Tibial artery (tissue), 4 donors: ENCODE measurements around the gene KRT37.
"Not testable (repeated sequence)": the region's sequence is repeated elsewhere in the genome, so short reads cannot be mapped to it uniquely, and the experiment has no call there.

Experiments used
- DNase-seq, 2 donors: peaks; one replicate each; pipeline ENCODE4 v3.0.0-alpha.2; 2019
- H3K27ac ChIP-seq, 2 donors: fragments of 200-600 bp; sonication (generic) in 1 of 2; 1 replicate in 1 of 2; 2 replicates in 1 of 2; pipeline ENCODE4 v1.5.1; 2018 to 2019; ENCODE audit warnings: mild to moderate bottlenecking in 1 of 2
- H3K27me3 ChIP-seq, 2 donors: fragments of 200-600 bp; sonication (generic) in 1 of 2; one replicate each; pipeline versions ENCODE4 v1.5.1 to v1.6.0; 2016 to 2019
- H3K36me3 ChIP-seq, 3 donors: fragments of 200-600 bp; sonication (generic) in 2 of 3; one replicate each; pipeline ENCODE4 v1.5.1; 2016 to 2019; ENCODE audit warnings: mild to moderate bottlenecking in 2 of 3
- H3K4me1 ChIP-seq, 4 donors: fragments of 200-600 bp; sonication (generic) in 2 of 4; 1 replicate in 3 of 4; 2 replicates in 1 of 4; pipeline ENCODE4 v1.5.1; 2016 to 2019
- H3K4me3 ChIP-seq, 2 donors: fragments of 200-600 bp; sonication (generic) in 1 of 2; 1 replicate in 1 of 2; 2 replicates in 1 of 2; pipeline ENCODE4 v1.5.1; 2018 to 2019; ENCODE audit warnings: mild to moderate bottlenecking in 2 of 2
- H3K9me3 ChIP-seq, 3 donors: fragments of 200-600 bp; sonication (generic) in 1 of 3; one replicate each; pipeline ENCODE4 v1.5.1; 2016 to 2019
- CTCF ChIP-seq, 2 experiments: fragments of 200-600 bp in 1 of 2; fragments of 450-650 bp in 1 of 2; IDR thresholded peaks; one replicate each; pipeline ENCODE4 v1.5.1; 2017 to 2019; ENCODE audit warnings: antibody characterized with exemption in 2 of 2, mild to moderate bottlenecking in 1 of 2, moderate library complexity in 1 of 2
- intact Hi-C: fragments of 100-400 bp; cut with DNase I; formaldehyde crosslinking; loops from one replicate; pipeline ENCODE4 v1.15.0; 2023; ENCODE audit warnings: low total_unique reads

KRT37 gene

GRCh38 chr17:41383690-41384089 is 40.7 kb downstream of the KRT37 start:
- no peak for TF ChIP-seq CTCF (IDR thresholded peaks at IDR 0.05)
- H3K4me1 ChIP-seq, result no peaks in the 10 kb centered on the region
- H3K4me3 ChIP-seq, result no peak overlapping the region
- no peak for DNase-seq
- peaks cover 0 to 8% of the 10 kb centered on the region in 2 donors for H3K27me3 ChIP-seq
- intact Hi-C loops, result no loop called here
- no peaks in the 10 kb centered on the region for H3K36me3 ChIP-seq
- peaks cover 3 to 17% (median 8%) of the 10 kb centered on the region in 3 donors for H3K9me3 ChIP-seq
- no peak overlapping the region for H3K27ac ChIP-seq

GRCh38 chr17:41382394-41382793 is 42.0 kb downstream of the KRT37 start:
- TF ChIP-seq CTCF (IDR thresholded peaks at IDR 0.05), result no peak
- no peak overlapping the region for H3K27ac ChIP-seq

GRCh38 chr17:41381943-41382342 is 42.4 kb downstream of the KRT37 start, which contains the start of gene KRT34:
Gene KRT34 (minus strand): TSS chr17:41382306. CDS start chr17:41382246, 60 bp downstream.
- H3K9me3 ChIP-seq, H3K4me1 ChIP-seq, H3K4me3 ChIP-seq, H3K27ac ChIP-seq, H3K27me3 ChIP-seq, DNase-seq, H3K36me3 ChIP-seq, intact Hi-C loops: not testable (repeated sequence)

More at GRCh38 chr17:41382394-41382793, 42.0 kb downstream of the KRT37 start:
- H3K36me3 ChIP-seq, result no peaks in the 10 kb centered on the region
- intact Hi-C loops, result no loop called here
- H3K4me3 ChIP-seq, result no peak overlapping the region
- H3K9me3 ChIP-seq, result peaks cover 3 to 14% (median 8%) of the 10 kb centered on the region in 3 donors
- H3K27me3 ChIP-seq, result peaks cover 0 to 8% of the 10 kb centered on the region in 2 donors
- DNase-seq, result no peak
- no peaks in the 10 kb centered on the region for H3K4me1 ChIP-seq

GRCh38 chr17:41380091-41380490 is 44.3 kb downstream of the KRT37 start:
- H3K4me1 ChIP-seq, H3K36me3 ChIP-seq, H3K27ac ChIP-seq, H3K9me3 ChIP-seq, DNase-seq, intact Hi-C loops, H3K4me3 ChIP-seq, H3K27me3 ChIP-seq: not testable (repeated sequence)

- no peak overlapping the region for H3K27ac ChIP-seq
- intact Hi-C loops, result no loop called here
- no peak for DNase-seq
- no peaks in the 10 kb centered on the region for H3K9me3 ChIP-seq
- H3K4me1 ChIP-seq, result no peaks in the 10 kb centered on the region
- H3K4me3 ChIP-seq, result no peak overlapping the region
- TF ChIP-seq CTCF (IDR thresholded peaks at IDR 0.05), result no peak
- H3K36me3 ChIP-seq, result no peaks in the 10 kb centered on the region
- peaks cover 0 to 8% of the 10 kb centered on the region in 2 donors for H3K27me3 ChIP-seq
Observed at GRCh38 chr17:41377546-41377945, 46.8 kb downstream of the KRT37 start.
